BJ (cell line): ENCODE measurements around the gene INSR. TPM values are rescaled to one million over a fixed set of nuclear protein-coding genes. Genes with fewer than 3 reads are reported as not detected.
"Not testable (repeated sequence)": the region's sequence is repeated elsewhere in the genome, so short reads cannot be mapped to it uniquely, and the experiment has no call there.

ENCODE experiments used
- CTCF ChIA-PET: fragments of 350-600 bp; formaldehyde crosslinking; extraction: SDS; loops from one replicate; lab custom pipeline; 2021; ENCODE audit warnings: antibody characterized with exemption, inconsistent platforms; lab: Yijun Ruan, JAX
- POLR2A ChIA-PET: fragments of 300-600 bp; sonication (Branson Sonifier 250); formaldehyde crosslinking; extraction: SDS; loops from one replicate; lab custom pipeline; 2021; ENCODE audit warnings: antibody characterized with exemption; lab: Charles Lee
- DNase-seq: peaks from one replicate; pipeline ENCODE4 v3.0.0-alpha.2; 2011; ENCODE audit warnings: low read depth
- H3K27me3 ChIP-seq: 2 replicates; pipeline ENCODE4 v1.6.0; 2011; ENCODE audit warnings: low read length; ENCODE audit not compliant: control insufficient read depth, insufficient read depth
- H3K36me3 ChIP-seq: 2 replicates; pipeline ENCODE4 v1.5.1; 2011; ENCODE audit warnings: low read length; ENCODE audit not compliant: control insufficient read depth, insufficient read depth
- H3K4me3 ChIP-seq: 2 replicates; pipeline ENCODE4 v1.5.1; 2011; ENCODE audit warnings: low read depth, mild to moderate bottlenecking, control low read depth, low read length
- polyA plus RNA-seq: library from polyadenylated mRNA; depleted of rRNA; stranded (reverse); fragments of >200 nt; gene quantifications from 2 replicates; pipeline ENCODE4 v1.2.3, GENCODE V29; 2011
- TF ChIP-seq, protein P1 (sequence below): IDR thresholded peaks from 2 replicates; pipeline ENCODE4 v1.5.1; 2011; ENCODE audit warnings: low read depth, mild to moderate bottlenecking, control low read depth, inconsistent platforms, low read length, moderate library complexity; ENCODE audit not compliant: insufficient read depth

The INSR gene
- polyA plus RNA-seq, 1 experiment, result 5.7 TPM

DNA sequence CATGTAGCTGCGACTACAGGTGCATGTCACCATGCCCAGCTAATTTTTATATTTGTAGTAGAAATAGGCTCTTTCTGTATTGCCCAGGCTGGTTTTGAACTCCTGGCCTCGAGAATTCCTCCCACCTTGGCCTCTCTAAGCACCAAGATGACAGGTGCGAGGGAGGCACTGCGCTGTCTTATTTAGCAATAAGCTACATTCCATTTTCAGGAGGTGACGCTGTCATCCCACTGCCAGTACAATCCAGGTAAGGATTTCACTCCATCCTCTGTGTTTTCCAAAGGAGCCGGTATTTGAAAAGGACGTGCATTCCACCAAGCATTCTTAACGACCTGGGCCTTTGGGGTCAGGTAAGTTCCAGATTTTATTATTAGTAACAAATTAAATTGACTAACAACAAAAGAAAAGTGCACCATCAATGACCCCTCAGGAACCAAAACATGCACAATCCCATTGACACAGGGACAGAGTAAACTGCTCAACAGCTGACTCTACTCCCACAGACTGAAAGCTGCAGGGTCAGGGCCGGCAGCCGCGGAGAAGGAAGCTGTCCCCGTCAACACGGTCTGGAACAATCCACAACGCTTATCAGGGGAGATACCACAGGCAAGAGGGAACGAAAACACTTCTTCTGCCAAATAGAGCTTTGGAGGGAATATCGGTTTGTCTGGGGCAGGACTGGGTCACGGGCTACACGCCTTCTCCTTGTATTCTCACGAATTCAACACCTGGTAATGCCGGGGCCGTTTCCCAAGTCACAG, 82.8 kb downstream of the INSR start:
- TF ChIP-seq, protein P1, sequence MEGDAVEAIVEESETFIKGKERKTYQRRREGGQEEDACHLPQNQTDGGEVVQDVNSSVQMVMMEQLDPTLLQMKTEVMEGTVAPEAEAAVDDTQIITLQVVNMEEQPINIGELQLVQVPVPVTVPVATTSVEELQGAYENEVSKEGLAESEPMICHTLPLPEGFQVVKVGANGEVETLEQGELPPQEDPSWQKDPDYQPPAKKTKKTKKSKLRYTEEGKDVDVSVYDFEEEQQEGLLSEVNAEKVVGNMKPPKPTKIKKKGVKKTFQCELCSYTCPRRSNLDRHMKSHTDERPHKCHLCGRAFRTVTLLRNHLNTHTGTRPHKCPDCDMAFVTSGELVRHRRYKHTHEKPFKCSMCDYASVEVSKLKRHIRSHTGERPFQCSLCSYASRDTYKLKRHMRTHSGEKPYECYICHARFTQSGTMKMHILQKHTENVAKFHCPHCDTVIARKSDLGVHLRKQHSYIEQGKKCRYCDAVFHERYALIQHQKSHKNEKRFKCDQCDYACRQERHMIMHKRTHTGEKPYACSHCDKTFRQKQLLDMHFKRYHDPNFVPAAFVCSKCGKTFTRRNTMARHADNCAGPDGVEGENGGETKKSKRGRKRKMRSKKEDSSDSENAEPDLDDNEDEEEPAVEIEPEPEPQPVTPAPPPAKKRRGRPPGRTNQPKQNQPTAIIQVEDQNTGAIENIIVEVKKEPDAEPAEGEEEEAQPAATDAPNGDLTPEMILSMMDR, result no peak
- Histone ChIP-seq H3K36me3 (no peaks in the 10 kb centered on the region), H3K27me3 (no peaks in the 10 kb centered on the region), H3K4me3 (no peak overlapping the region)
- ChIA-PET POLR2A (no interaction called here), CTCF (interaction anchor here (0.9 to 1.2 kb wide), 2 partner anchors 13 to 129 kb away, joined by 3 read pairs; no protein-coding TSS in a partner anchor)
- no peak for DNase-seq

DNA sequence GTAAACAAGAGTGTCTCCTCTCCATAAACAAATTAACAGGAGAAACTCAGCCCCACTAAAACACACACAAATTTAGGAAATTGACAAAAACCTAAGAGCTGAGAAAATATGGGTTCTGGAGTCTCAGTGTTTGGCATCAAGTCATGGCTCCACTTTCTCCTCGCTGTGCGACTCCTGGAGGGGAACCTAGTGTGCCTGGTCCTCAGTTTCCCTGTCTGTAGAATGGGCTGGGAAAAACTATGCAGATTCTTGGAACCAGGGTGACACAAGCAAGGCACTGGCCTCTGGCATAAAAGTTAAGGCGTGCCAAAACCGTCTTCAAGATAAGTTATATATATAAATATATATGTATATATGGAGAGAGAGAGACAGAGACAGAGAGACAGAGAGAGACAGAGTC, 83.9 kb downstream of the INSR start:
- Histone ChIP-seq H3K27me3 (no peaks in the 10 kb centered on the region), H3K36me3 (no peaks in the 10 kb centered on the region), H3K4me3 (no peak overlapping the region)
- TF ChIP-seq, protein P1, result no peak
- CTCF ChIA-PET, result no interaction called here
- POLR2A ChIA-PET, result no interaction called here
- DNase-seq, result no peak

DNA sequence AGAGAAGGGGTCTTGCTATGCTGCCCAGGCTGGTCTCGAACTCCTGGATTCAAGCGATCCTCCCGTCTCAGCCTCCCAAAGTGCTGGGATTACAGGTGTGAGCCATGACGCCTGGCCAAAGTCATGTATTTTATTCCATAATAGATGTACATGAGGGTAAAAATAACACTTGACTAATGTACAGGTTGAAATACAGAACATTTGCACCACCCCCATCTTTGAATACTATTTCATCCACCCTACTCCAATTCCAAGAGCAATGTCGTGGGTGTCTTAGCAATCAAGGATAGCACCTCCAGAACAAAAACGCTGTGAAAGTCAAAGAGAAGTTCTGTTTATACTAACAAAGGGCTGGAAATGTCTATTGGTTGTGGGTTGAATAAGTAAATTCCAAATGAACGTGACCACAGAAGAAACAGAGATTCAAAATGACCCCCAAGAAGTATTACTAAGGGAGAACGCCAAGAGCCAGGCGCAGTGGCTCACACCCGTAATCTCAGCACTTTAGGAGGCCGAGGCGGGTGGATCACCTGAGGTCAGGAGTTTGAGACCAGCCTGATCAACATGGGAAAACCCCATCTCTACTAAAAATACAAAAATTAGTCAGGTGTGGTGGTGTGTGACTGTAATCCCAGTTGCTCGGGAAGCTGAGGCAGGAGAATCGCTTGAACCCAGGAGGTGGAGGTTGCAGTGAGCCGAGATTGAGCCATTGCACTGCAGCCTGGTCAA, 84.5 kb downstream of the INSR start:
- CTCF ChIA-PET, POLR2A ChIA-PET, DNase-seq, H3K4me3 ChIP-seq, H3K36me3 ChIP-seq, H3K27me3 ChIP-seq: not testable (repeated sequence)

DNA sequence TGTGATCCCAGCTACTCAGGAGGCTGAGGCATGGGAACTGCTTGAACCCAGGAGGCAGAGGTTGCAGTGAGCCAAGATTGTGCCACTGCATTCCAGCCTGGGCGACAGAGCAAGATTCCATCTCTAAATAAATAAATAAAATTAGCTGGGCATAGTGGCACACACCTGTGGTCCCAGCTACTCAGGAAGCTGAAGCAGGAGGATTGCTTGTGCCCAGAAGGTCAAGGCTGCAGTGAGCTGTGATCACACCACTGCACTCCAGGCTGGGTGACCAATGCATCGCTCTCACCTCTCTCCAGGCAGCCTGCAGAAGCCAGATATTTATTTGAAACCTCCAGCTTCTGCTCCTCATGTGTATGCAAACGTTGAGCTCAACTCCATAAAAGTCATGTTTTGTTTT, 85.2 kb downstream of the INSR start:
- H3K4me3 ChIP-seq, H3K36me3 ChIP-seq, POLR2A ChIA-PET, CTCF ChIA-PET, DNase-seq, H3K27me3 ChIP-seq: not testable (repeated sequence)

DNA sequence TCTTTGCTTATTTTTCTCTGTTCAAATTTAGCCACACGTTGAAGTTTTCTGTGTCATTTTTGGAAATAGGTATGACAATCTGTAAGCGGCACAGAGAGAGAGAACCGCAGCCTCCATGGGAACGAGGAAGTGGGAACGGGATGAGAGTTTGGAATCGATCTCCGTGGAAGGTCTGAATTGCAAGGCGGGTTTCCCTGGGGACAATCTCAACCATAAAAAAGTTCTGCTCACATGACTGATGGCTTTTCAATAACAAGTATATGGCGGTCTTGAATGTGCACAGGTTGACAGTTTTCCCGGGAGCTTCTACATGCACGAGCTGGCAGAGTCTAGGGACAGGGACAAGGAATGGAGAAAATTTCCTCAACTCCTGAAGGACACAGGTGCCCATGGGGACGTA, 90.9 kb downstream of the INSR start:
- TF ChIP-seq, protein P1, result no peak
- Histone ChIP-seq H3K27me3 (no peaks in the 10 kb centered on the region), H3K36me3 (no peaks in the 10 kb centered on the region), H3K4me3 (no peak overlapping the region)
- POLR2A ChIA-PET, result no interaction called here
- no peak for DNase-seq
- CTCF ChIA-PET, result interaction anchor here (2.0 kb wide), 1 partner anchor 11 kb away, joined by 6 read pairs; no protein-coding TSS in a partner anchor

DNA sequence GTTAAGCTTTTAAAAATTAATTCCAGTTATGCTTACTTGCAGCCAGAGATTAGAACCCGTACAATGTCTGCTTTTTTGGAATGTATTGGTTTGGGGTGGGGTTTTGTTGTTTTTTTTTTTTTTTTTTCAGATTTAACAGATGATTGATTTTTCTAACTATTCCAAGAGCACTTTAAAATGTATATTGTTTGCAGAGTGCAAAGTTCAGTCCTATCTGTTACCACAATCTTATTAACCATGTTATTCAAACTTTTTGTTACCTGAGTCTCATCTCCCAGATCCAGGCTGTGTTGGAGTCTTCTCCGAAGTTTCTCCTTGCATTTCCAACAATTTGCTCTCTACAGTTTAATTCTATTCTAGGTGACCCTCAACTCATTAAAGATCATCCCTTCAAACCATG, 91.3 kb downstream of the INSR start:
- DNase-seq, result no peak
- TF ChIP-seq, protein P1, result no peak
- CTCF ChIA-PET, result interaction anchor here (0.7 kb wide), 1 partner anchor 11 kb away, joined by 4 read pairs; no protein-coding TSS in a partner anchor
- Histone ChIP-seq H3K27me3 (no peaks in the 10 kb centered on the region), H3K4me3 (no peak overlapping the region), H3K36me3 (no peaks in the 10 kb centered on the region)
- POLR2A ChIA-PET, result no interaction called here
